Ectodermal cell (in vitro differentiated cells): ENCODE measurements around the gene PYGO2.
A peak's percentile ranks its signal among the peaks of the same experiment; 100 is the strongest.

ENCODE experiments used
- H3K27ac ChIP-seq: 2 replicates; pipeline ENCODE4 v1.7.0; 2013; ENCODE audit warnings: mild to moderate bottlenecking, low read depth, low read length; ENCODE audit not compliant: insufficient read depth, poor library complexity, severe bottlenecking
- H3K27me3 ChIP-seq: 2 replicates; pipeline ENCODE4 v1.7.0; 2013; ENCODE audit warnings: mild to moderate bottlenecking, low read length; ENCODE audit not compliant: insufficient read depth, control insufficient read depth, poor library complexity, severe bottlenecking
- H3K36me3 ChIP-seq: one replicate; pipeline ENCODE4 v1.7.0; 2013; ENCODE audit warnings: low read length; ENCODE audit not compliant: control insufficient read depth, insufficient read depth
- H3K4me1 ChIP-seq: one replicate; pipeline ENCODE4 v1.7.0; 2013; ENCODE audit warnings: low read length; ENCODE audit not compliant: control insufficient read depth, insufficient read depth
- H3K4me3 ChIP-seq: 2 replicates; pipeline ENCODE4 v1.7.0; 2013; ENCODE audit warnings: low read depth, low read length, control low read depth; ENCODE audit not compliant: insufficient read depth
- H3K9me3 ChIP-seq: 2 replicates; pipeline ENCODE4 v1.7.0; 2013; ENCODE audit warnings: mild to moderate bottlenecking, low read length, moderate library complexity; ENCODE audit not compliant: control insufficient read depth
- WGBS, 2 experiments: methylation state at CpG; one replicate each; pipeline ENCODE4 v1.1.7; 2013; ENCODE audit warnings: missing lambda C conversion rate in 2 of 2; 5-methylcytosine and 5-hydroxymethylcytosine counted together

The PYGO2 gene

DNA sequence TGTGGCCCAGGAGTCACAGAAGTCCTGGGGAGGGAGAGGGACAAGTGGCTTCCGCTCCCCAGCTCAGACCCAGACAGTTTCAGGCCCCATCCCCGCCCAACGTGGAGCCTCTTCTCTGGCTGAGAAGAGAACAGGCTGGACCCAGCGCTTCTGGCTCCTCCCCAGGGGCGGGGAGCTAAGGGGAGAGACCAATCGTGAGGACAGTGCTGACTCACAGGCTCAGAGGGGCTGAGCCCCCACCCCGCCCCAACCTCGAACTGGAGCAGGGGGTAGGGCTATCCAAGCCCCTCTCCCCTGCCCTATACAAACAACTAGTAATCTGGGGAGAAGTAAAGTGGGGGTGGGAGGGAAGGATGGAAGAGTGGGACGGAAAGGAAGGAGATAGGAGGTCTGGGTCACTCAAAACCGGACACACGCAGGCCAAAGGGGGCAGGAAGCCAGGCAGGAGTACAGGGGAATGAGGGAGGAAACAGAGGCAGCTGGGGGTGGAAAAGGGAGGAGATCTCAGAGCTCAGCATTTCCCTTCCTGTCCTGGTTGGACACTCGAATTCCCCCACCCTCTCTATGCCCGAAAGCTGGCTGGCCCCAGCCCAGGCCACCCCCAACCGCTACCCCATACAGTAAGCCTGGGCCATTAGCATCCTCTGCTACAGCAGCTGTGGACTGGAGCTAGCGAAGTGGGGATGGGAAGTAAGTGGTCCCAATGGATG lies 9.2 kb upstream of the PYGO2 start, which contains the start of gene SHC1:
Gene SHC1, minus strand, starts transcription at position 117 of the 710 bp plus-strand sequence. CDS start 221 bp downstream, outside the sequence.
- peaks cover 40% of the 10 kb centered on the region for H3K4me1 ChIP-seq
- WGBS, 2 experiments, result 3 to 5% methylated on average over 13 to 15 of the region's 15 CpGs

DNA sequence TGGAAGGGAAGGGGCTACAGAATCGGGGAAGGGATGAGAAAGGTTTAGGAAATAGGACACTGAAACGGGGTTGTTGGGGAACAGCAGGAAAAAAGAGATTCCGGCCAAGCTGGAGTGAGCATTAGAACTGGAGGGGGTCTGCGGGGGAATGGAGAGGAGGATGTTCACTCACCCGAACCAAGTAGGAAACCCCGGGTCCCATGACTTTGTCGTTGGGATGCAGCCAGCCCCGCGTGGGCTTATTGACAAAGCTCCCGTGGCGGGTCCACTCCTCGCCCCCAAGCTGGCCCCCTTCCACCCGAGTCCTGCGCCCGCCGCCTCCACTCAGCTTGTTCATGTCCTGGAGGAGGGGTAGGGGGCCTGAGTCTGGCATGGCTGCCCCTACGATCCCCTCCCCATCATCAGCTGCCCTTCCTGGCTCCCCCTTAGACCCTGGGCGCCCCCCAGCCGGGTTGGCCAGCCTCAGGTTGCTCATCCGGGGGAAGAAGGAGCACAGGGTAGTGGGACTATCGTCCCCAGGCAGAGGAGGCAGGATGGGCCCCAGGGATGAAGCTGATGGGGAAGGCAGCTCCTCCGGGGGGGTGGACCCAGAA lies 8.4 kb upstream of the PYGO2 start:
- H3K4me1 ChIP-seq, result peaks cover 40% of the 10 kb centered on the region
- peak overlapping the region; percentile 64 for H3K4me3 ChIP-seq
- WGBS, 2 experiments, result 4 to 7% methylated on average over 22 of the region's 22 CpGs
- no peaks in the 10 kb centered on the region for H3K9me3 ChIP-seq
- no peaks in the 10 kb centered on the region for H3K27me3 ChIP-seq
- H3K27ac ChIP-seq, result no peak overlapping the region
- peaks cover 20% of the 10 kb centered on the region for H3K36me3 ChIP-seq

More for the DNA sequence above, 9.2 kb upstream of the PYGO2 start, which contains the start of gene SHC1:
- H3K9me3 ChIP-seq, result no peaks in the 10 kb centered on the region
- H3K4me3 ChIP-seq, result peak within 1 kb of the TSS; percentile 64
- no peaks in the 10 kb centered on the region for H3K27me3 ChIP-seq
- H3K36me3 ChIP-seq, result peaks cover 18% of the 10 kb centered on the region
- peak within 1 kb of the TSS; percentile 93 for H3K27ac ChIP-seq

DNA sequence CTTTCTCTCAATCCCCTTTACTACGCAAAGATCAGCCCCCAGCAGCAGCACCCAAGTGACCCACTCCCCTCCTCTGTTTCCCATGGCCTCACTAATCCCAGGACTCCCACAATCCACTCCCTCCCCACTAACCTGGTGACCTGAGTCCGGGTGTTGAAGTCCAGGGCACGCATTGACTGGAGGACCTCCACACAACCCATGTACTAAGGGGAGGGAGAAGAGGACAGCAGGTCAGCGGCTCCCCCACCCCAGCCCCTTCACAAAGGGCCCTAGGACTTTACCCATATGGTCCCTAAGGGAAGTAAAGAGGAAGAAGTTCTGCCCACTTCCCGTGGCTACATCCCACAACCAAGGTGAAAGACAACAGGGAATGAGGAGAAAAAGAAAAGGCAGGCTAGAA lies 7.7 kb upstream of the PYGO2 start:
- no peaks in the 10 kb centered on the region for H3K9me3 ChIP-seq
- peak overlapping the region; percentile 64 for H3K4me3 ChIP-seq
- H3K27ac ChIP-seq, result no peak overlapping the region
- 12 to 15% methylated on average over 4 to 5 of the region's 5 CpGs for WGBS, 2 experiments
- peaks cover 20% of the 10 kb centered on the region for H3K36me3 ChIP-seq
- H3K4me1 ChIP-seq, result peaks cover 40% of the 10 kb centered on the region
- H3K27me3 ChIP-seq, result no peaks in the 10 kb centered on the region

DNA sequence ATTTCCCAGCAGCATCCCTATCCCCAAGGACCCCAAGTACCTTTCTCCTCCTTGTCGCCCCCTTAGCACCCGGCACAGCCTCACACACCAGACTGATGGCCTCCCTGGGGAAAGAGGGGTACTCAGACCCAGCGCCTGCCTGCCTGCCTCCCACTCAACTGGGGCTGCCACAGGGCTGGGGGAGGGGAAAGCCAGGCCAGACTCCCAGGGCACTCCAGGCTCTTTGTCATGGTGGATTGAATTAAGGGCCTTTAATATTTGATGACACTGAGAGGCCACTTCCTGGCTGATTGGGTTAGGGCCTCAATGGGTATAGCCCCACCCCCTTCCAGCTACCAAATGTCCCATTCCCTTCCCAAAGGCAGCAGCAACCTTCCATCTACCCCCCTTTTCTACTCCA lies 7.1 kb upstream of the PYGO2 start:
- H3K36me3 ChIP-seq, result peaks cover 24% of the 10 kb centered on the region
- WGBS, 2 experiments, result 83 to 93% methylated on average over 3 of the region's 3 CpGs
- peak overlapping the region; percentile 64 for H3K4me3 ChIP-seq
- H3K27ac ChIP-seq, result no peak overlapping the region
- H3K9me3 ChIP-seq, result no peaks in the 10 kb centered on the region
- peaks cover 40% of the 10 kb centered on the region for H3K4me1 ChIP-seq
- H3K27me3 ChIP-seq, result no peaks in the 10 kb centered on the region

DNA sequence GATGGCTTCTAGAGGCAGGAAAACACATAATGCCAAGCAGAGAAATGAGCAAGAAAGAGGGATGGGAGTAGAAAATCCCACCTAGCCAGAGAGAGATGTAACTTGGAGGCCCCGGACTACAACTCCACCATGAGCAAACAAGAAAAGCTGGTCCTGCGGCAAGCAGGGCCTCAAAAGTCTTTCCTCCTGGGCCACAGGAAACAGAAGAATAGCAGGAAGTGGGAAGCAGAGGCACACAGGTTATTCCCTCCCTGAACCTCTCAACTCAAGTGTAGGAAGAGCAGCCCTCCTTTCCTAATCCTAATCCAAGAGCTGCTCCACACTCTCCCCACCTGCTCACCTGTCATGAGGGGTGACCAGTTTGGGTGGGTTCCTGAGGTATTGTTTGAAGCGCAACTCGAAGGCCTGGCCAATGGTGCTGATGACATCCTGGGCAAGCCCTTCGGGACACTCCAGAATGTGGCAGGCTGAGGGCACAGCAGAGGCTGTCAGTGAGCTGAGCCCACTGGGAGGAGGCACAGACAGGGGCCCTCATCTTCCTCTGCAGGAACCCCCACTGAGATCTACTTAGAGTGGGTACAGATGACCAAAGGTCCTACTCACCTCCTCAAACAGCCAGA lies 5.9 kb upstream of the PYGO2 start:
- Histone ChIP-seq H3K27me3 (no peaks in the 10 kb centered on the region), H3K9me3 (no peaks in the 10 kb centered on the region), H3K4me3 (no peak overlapping the region), H3K4me1 (peaks cover 38% of the 10 kb centered on the region), H3K36me3 (peaks cover 24% of the 10 kb centered on the region), H3K27ac (no peak overlapping the region)
- 95 to 96% methylated on average over 5 of the region's 5 CpGs for WGBS, 2 experiments

DNA sequence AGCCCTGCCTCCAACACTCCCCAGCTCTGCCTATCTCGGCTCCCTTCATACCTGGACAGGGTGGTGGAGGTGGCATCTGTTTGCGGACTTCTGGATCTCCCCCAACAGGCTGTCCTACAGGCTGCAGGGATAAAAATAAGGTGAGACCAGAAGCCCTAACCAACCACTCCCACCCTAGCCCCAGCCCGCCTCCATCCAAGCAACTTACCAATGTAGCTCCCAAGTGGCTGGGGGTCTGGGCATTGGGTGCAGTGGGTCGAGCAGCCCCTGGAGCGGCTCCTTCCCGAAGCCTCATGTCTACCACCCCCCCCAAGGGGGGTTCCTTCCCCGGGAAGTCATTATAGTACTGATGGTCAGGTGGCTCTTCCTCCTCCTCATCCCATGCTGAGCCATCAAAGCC lies 4.5 kb upstream of the PYGO2 start:
- no peak overlapping the region for H3K4me3 ChIP-seq
- H3K36me3 ChIP-seq, result peaks cover 24% of the 10 kb centered on the region
- peaks cover 25% of the 10 kb centered on the region for H3K4me1 ChIP-seq
- no peak overlapping the region for H3K27ac ChIP-seq
- 94 to 95% methylated on average over 5 to 7 of the region's 7 CpGs for WGBS, 2 experiments
- H3K9me3 ChIP-seq, result no peaks in the 10 kb centered on the region
- no peaks in the 10 kb centered on the region for H3K27me3 ChIP-seq

DNA sequence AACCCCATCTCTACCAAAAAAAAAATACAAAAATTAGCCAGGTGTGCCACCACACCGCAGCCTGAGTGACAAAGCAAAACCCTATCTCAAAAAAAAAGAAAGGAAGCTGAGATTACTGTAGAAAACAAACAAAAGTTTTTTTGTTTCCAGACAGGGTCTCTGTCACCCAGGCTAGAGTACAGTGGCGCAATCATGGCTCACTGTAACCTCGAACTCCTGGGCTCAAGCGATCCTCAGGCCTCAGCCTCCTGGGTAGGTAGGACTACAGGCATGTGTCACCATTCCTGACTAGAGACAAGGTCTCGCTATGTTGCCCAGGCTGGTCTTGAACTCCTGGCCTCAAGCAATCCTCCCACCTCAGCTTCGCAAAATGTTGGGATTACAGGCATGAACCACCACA lies 2.8 kb upstream of the PYGO2 start:
- Histone ChIP-seq H3K27ac (no peak overlapping the region), H3K4me3 (no peak overlapping the region)
- 91 to 94% methylated on average over 6 of the region's 6 CpGs for WGBS, 2 experiments

DNA sequence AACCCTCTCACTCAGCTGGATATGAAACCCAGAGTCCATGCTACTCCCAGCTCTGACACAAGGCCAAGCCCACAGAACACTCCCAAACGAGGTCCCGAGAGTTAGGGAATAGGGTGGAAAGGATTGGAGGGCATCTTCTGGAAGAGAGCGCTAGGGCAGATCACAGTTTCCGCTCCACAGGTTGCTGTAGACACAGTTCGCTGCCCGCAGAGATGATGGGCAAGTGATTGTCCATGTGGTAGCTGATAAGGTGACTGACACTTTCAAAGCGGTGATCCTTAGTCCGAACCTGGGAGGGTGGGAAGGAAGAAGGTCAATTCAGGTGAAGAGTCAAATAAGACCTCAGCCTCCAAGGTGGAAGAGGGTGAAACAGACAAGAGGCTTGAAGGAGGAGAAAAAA lies 2.1 kb upstream of the PYGO2 start:
- no peaks in the 10 kb centered on the region for H3K9me3 ChIP-seq
- WGBS, 2 experiments, result 95 to 96% methylated on average over 8 of the region's 8 CpGs
- H3K4me3 ChIP-seq, result no peak overlapping the region
- H3K4me1 ChIP-seq, result peaks cover 15% of the 10 kb centered on the region
- H3K27ac ChIP-seq, result no peak overlapping the region
- H3K27me3 ChIP-seq, result no peaks in the 10 kb centered on the region
- H3K36me3 ChIP-seq, result peaks cover 34% of the 10 kb centered on the region

More for the DNA sequence above, 2.8 kb upstream of the PYGO2 start:
- Histone ChIP-seq H3K27me3 (no peaks in the 10 kb centered on the region), H3K9me3 (no peaks in the 10 kb centered on the region), H3K36me3 (peaks cover 27% of the 10 kb centered on the region), H3K4me1 (peaks cover 22% of the 10 kb centered on the region)

DNA sequence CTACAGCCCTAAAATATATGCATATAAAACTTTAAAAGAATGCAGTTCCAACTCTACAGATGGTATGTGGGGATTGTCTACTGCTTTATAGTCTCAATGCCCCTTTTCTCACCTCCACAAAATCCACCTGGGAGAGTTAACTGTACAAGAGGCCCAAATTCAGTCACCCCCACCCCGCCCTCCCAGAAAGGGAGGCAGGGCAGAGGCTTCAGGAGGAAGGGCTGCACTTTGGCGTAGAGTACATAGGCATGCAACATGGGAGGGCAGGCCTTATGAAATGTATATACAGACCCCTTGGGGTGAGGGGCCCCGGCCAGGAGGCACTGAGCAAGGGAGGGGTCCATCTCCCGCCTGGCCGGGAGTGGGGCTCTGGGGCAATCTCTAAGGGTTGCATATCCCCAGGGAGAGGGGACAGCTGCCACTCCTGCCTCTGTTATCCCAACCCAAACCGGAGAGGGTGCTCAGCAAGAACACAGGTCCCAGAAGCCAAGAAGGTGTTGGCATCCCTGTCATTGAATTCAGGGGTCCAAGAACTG lies 1.3 kb upstream of the PYGO2 start:
- no peaks in the 10 kb centered on the region for H3K9me3 ChIP-seq
- H3K4me3 ChIP-seq, result peak overlapping the region; percentile 13
- WGBS, 2 experiments, result 82 to 83% methylated on average over 5 to 6 of the region's 6 CpGs
- H3K27ac ChIP-seq, result no peak overlapping the region
- H3K36me3 ChIP-seq, result peaks cover 36% of the 10 kb centered on the region
- no peaks in the 10 kb centered on the region for H3K27me3 ChIP-seq
- peaks cover 18% of the 10 kb centered on the region for H3K4me1 ChIP-seq

DNA sequence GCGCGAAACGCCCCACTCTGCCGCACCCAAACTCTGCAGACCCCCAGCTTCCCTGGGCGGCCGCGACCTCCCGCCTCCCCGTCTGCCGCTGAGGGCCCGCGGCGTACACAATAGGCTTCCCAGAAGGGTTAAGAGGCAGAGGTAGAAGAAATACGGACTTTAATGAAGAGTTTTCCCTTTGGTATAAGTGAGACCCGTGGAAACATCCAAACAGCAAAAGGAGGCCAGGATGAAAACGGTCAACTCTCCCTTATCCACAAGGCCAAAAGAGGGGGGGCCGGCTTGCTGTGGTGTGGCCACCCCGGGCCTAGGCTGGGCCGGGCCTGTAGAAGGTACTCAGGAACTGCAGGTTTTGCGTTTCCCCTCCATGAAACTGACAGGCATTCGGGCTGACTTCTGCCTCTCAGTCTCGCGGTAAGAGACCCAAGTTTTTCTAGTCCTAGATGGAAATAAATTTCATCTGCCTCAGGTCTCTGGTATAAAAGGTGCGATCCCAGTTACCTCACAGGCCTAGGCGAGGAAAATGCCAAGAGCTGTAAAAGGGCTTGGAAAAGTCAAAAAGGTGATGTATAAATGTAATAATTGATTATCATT lies 671 bp upstream of the PYGO2 start:
- H3K36me3 ChIP-seq, result peaks cover 35% of the 10 kb centered on the region
- no peaks in the 10 kb centered on the region for H3K27me3 ChIP-seq
- H3K4me3 ChIP-seq, result peak overlapping the region; percentile 86
- H3K4me1 ChIP-seq, result peaks cover 24% of the 10 kb centered on the region
- WGBS, 2 experiments, result 14 to 15% methylated on average over 25 of the region's 25 CpGs
- H3K9me3 ChIP-seq, result no peaks in the 10 kb centered on the region
- H3K27ac ChIP-seq, result peak overlapping the region; percentile 89
